CD4-positive, alpha-beta memory T cell (primary cell): ENCODE measurements around the gene LRRC3B. TPM values are rescaled to one million over a fixed set of nuclear protein-coding genes. Genes with fewer than 3 reads are reported as not detected.

Experiments
- CTCF ChIA-PET: fragments of 350-600 bp; sonication (Branson Sonifier 250); formaldehyde crosslinking; loops from one replicate; lab custom pipeline; 2021; ENCODE audit warnings: inconsistent platforms; ENCODE audit not compliant: partially characterized antibody; lab: Charles Lee
- POLR2A ChIA-PET: fragments of 350-600 bp; sonication (Branson Sonifier 250); formaldehyde crosslinking; loops from one replicate; lab custom pipeline; 2021; ENCODE audit not compliant: partially characterized antibody; lab: Charles Lee
- DNase-seq, 5 donors: peaks; one replicate each; pipeline versions ENCODE4 v3.0.0 to v3.0.0-alpha.2; 2020 to 2022; ENCODE audit warnings: mixed read lengths in 1 of 5
- H3K27ac ChIP-seq: one replicate; pipeline ENCODE4 v1.7.0; 2013; ENCODE audit warnings: low read depth, low read length
- H3K27me3 ChIP-seq: 2 replicates; pipeline ENCODE4 v1.7.0; 2013; ENCODE audit warnings: mild to moderate bottlenecking, low read length, moderate library complexity; ENCODE audit not compliant: insufficient read depth
- H3K36me3 ChIP-seq: 2 replicates; pipeline ENCODE4 v1.7.0; 2013; ENCODE audit warnings: mild to moderate bottlenecking, low read length, moderate library complexity; ENCODE audit not compliant: insufficient read depth
- H3K4me1 ChIP-seq: 2 replicates; pipeline ENCODE4 v1.7.0; 2013; ENCODE audit warnings: mild to moderate bottlenecking, low read length, moderate library complexity; ENCODE audit not compliant: insufficient read depth
- H3K4me3 ChIP-seq, 2 donors: one replicate each; pipeline ENCODE4 v1.7.0; 2013; ENCODE audit warnings: low read length in 2 of 2, mild to moderate bottlenecking in 1 of 2
- H3K9me3 ChIP-seq, 2 donors: one replicate each; pipeline ENCODE4 v1.7.0; 2013; ENCODE audit warnings: low read length in 2 of 2, control low read depth in 1 of 2; ENCODE audit not compliant: control insufficient read depth in 1 of 2
- H3K27ac Mint-ChIP-seq, 7 donors: one replicate each; pipeline ENCODE4 v1.8.0; 2020 to 2021; ENCODE audit warnings: mixed read lengths in 7 of 7, mild to moderate bottlenecking in 6 of 7, inconsistent platforms in 3 of 7, moderate library complexity in 3 of 7
- H3K27me3 Mint-ChIP-seq, 2 donors: one replicate each; pipeline ENCODE4 v1.8.0; 2020 to 2021; ENCODE audit warnings: mixed read lengths in 2 of 2
- H3K36me3 Mint-ChIP-seq, 2 donors: one replicate each; pipeline ENCODE4 v1.8.0; 2020 to 2021; ENCODE audit warnings: mixed read lengths in 2 of 2, inconsistent platforms in 1 of 2, mild to moderate bottlenecking in 1 of 2
- H3K4me1 Mint-ChIP-seq, 4 donors: one replicate each; pipeline ENCODE4 v1.8.0; 2020 to 2021; ENCODE audit warnings: mixed read lengths in 4 of 4, mild to moderate bottlenecking in 1 of 4
- H3K4me3 Mint-ChIP-seq, 8 donors: one replicate each; pipeline ENCODE4 v1.8.0; 2020 to 2021; ENCODE audit warnings: mixed read lengths in 8 of 8, mild to moderate bottlenecking in 7 of 8, moderate library complexity in 6 of 8, inconsistent platforms in 3 of 8
- H3K9me3 Mint-ChIP-seq, 8 donors: one replicate each; pipeline ENCODE4 v1.8.0; 2020 to 2021; ENCODE audit warnings: mixed read lengths in 8 of 8, mild to moderate bottlenecking in 5 of 8, inconsistent platforms in 3 of 8, moderate library complexity in 1 of 8
- intact Hi-C: fragments of 100-400 bp; cut with micrococcal nuclease; formaldehyde crosslinking; loops from one replicate; pipeline ENCODE4 v1.15.1; 2023
- polyA plus RNA-seq, 2 donors: library from polyadenylated mRNA; unstranded; fragments of 300-500 nt; fragmentation: Illumina TruSeq; gene quantifications; one replicate each; pipeline ENCODE4 v1.2.3, GENCODE V29; 2021
- total RNA-seq, 2 experiments: library from RNA; stranded (reverse); gene quantifications; one replicate each; pipeline ENCODE4 v1.2.3, GENCODE V29; 2021

LRRC3B gene
- total and polyA plus RNA-seq, 4 experiments from 2014 or later, result not detected

DNA sequence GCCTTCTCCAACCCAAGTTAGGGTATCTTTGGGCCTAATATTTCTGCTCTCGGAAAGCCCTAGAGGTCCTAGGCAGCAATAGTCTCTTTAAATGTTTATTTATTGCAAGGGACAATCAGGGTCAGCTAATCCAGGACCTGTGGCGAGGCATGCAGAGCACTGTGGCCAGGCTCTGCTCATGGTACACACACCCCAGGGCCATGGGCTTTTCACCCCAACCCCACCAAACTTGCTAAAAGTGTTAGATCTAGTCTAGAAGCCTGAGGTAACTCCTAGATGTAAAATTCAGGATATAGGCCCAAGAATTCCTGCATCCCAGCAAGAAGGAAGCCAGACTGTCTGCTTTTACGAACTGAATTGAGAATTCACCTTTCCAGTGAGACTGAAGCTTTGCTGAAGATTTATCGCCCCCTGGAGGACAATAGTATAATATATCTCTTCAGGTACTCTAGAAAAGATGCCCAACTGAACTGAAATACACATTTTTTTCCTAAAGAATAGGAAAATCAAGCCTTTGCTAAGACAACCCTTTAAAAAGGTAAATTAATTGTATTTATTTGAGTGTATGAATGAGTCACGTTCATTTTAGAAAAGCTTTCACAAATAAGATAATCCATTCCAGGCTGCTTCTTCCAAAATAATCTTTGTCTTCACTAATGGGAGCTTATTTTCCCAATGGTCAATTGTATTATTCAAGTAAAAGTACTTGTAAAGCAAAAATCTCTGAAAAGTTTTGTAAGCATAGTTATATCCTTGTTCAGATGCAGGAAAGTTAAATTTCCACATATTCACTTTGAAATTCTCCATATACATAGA lies 89.8 kb downstream of the LRRC3B start:
- Mint-ChIP-seq H3K9me3 (peaks cover 0 to 4% (median 0%) of the 10 kb centered on the region in 8 donors), H3K4me1 (no peaks in the 10 kb centered on the region), H3K27me3 (peaks cover 0 to 2% of the 10 kb centered on the region in 2 donors), H3K36me3 (no peaks in the 10 kb centered on the region), H3K27ac (no peak overlapping the region), H3K4me3 (no peak overlapping the region)
- no peaks in the 10 kb centered on the region for H3K36me3 ChIP-seq
- no peaks in the 10 kb centered on the region for H3K4me1 ChIP-seq
- POLR2A ChIA-PET, result no interaction called here
- DNase-seq, result peak; percentile 16 to 33 (median 21)
- H3K4me3 ChIP-seq, result no peak overlapping the region
- CTCF ChIA-PET, result interaction anchor here (0.8 to 1.5 kb wide), 4 partner anchors 9 to 1064 kb away, joined by 3 to 8 read pairs (median 4); no protein-coding TSS in a partner anchor
- no peaks in the 10 kb centered on the region for H3K27me3 ChIP-seq
- no peak overlapping the region for H3K27ac ChIP-seq
- intact Hi-C loops, result no loop called here
- H3K9me3 ChIP-seq, result no peaks in the 10 kb centered on the region

DNA sequence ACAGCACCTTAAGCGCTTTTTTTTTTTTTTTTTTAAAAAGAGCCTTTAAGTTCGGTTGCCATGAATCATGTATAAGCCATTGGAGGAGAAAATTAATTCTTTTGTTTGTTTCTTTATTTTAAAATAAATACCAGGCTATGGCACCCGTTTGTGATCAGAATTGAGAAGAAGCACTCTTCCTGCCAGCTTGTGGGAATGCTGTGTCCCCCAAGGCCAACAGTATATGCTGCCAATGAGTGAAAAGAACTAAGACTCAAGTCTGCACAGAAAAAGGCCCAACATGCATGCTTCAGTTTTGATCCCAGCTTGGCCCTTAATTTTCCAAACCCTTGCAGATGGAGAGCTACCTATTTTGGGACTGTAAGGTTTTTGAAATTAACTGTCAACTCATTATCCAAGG lies 90.5 kb downstream of the LRRC3B start:
- Histone ChIP-seq H3K4me3 (no peak overlapping the region), H3K36me3 (no peaks in the 10 kb centered on the region), H3K27ac (no peak overlapping the region), H3K27me3 (no peaks in the 10 kb centered on the region), H3K4me1 (no peaks in the 10 kb centered on the region), H3K9me3 (no peaks in the 10 kb centered on the region)
- no peak for DNase-seq
- Mint-ChIP-seq H3K4me1 (no peaks in the 10 kb centered on the region), H3K4me3 (no peak overlapping the region), H3K27ac (no peak overlapping the region), H3K9me3 (peaks cover 0 to 4% (median 0%) of the 10 kb centered on the region in 8 donors), H3K27me3 (no peaks in the 10 kb centered on the region), H3K36me3 (no peaks in the 10 kb centered on the region)
- CTCF ChIA-PET, result interaction anchor here (0.8 to 1.5 kb wide), 4 partner anchors 8 to 1065 kb away, joined by 3 to 8 read pairs (median 4); no protein-coding TSS in a partner anchor
- POLR2A ChIA-PET, result no interaction called here
- intact Hi-C loops, result no loop called here

DNA sequence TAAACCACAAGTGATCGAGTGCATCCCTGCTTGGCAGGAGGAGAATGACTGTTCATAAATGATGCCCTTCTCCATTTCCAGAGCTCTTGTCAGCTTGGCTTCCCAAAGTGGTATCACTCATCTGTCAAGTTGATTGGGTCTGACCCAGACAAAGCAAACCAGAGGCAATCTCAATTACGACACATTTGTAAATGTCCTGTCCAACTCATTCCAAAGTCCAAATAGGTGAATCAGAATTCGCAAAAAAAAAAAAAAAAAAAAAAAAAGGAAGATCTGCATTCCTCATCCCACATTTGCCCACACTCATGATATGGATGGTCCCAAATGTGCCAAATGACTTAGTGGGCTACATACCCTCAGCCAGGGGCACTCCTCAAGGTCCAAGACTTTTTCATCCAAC lies 91.9 kb downstream of the LRRC3B start:
- Histone ChIP-seq H3K36me3 (no peaks in the 10 kb centered on the region), H3K9me3 (no peaks in the 10 kb centered on the region), H3K4me3 (no peak overlapping the region), H3K4me1 (no peaks in the 10 kb centered on the region), H3K27ac (no peak overlapping the region), H3K27me3 (no peaks in the 10 kb centered on the region)
- no peak for DNase-seq
- Mint-ChIP-seq H3K36me3 (no peaks in the 10 kb centered on the region), H3K4me1 (no peaks in the 10 kb centered on the region), H3K27me3 (no peaks in the 10 kb centered on the region), H3K27ac (no peak overlapping the region), H3K9me3 (peaks cover 0 to 4% (median 0%) of the 10 kb centered on the region in 8 donors), H3K4me3 (no peak overlapping the region)
- ChIA-PET CTCF (interaction anchor here (0.7 to 1.3 kb wide), 4 partner anchors 25 to 1066 kb away, joined by 4 to 6 read pairs (median 4); no protein-coding TSS in a partner anchor), POLR2A (no interaction called here)
- intact Hi-C loops, result no loop called here

DNA sequence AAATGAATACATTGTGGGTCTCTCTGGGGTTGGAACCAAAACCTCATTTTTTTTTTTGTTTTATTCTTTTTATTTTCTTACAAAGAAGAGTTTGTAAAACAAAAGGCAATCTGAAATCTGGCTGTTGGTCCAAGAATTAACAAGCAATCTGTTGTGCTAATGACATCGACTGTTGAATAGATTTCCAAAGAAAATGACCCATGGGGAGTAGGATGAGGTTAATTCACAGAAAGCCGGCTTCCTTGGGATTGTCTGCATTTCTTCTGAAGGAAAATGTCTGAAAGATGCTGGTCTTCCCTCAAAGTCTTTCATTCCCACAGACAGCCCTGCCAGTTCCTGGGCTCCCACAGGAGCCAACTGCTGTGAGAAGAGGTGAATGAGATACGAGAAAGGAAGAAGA lies 92.9 kb downstream of the LRRC3B start:
- intact Hi-C loops, result no loop called here
- Mint-ChIP-seq H3K36me3 (no peaks in the 10 kb centered on the region), H3K27ac (no peak overlapping the region)

DNA sequence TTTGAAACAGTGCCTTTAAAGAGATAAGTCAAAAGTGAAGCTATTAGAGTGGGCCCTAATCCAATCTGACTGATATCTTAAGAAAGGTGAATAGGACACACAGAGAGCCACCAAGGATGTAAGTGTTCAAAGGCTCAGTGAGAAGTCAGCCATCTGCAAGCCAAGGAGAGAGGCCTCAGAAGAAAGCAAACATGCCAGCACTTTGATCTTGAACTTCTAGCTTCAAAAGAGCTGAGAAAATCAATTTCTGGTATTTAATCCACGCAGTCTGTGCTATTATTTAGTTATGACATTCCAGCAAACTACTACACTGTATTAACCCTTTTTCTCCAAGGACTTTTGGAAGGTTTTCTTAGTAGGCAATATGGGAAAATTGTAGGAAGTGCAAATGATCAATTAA lies 95.7 kb downstream of the LRRC3B start:
- peaks cover 0 to 4% (median 0%) of the 10 kb centered on the region in 8 donors for H3K9me3 Mint-ChIP-seq
- ChIA-PET CTCF (no interaction called here), POLR2A (no interaction called here)
- Histone ChIP-seq H3K27ac (no peak overlapping the region), H3K4me3 (no peak overlapping the region), H3K9me3 (no peaks in the 10 kb centered on the region), H3K4me1 (no peaks in the 10 kb centered on the region), H3K27me3 (no peaks in the 10 kb centered on the region), H3K36me3 (no peaks in the 10 kb centered on the region)
- no peak overlapping the region for H3K27ac Mint-ChIP-seq
- DNase-seq, result no peak
- H3K27me3 Mint-ChIP-seq, result no peaks in the 10 kb centered on the region
- no peaks in the 10 kb centered on the region for H3K4me1 Mint-ChIP-seq
- no peaks in the 10 kb centered on the region for H3K36me3 Mint-ChIP-seq
- intact Hi-C loops, result no loop called here
- no peak overlapping the region for H3K4me3 Mint-ChIP-seq

More for the DNA sequence above, 92.9 kb downstream of the LRRC3B start:
- H3K4me3 Mint-ChIP-seq, result no peak overlapping the region
- H3K4me3 ChIP-seq, result no peak overlapping the region
- ChIA-PET CTCF (interaction anchor here (1.3 kb wide), 1 partner anchor 1067 kb away, joined by 6 read pairs; no protein-coding TSS in a partner anchor), POLR2A (no interaction called here)
- peaks cover 0 to 4% (median 0%) of the 10 kb centered on the region in 8 donors for H3K9me3 Mint-ChIP-seq
- no peaks in the 10 kb centered on the region for H3K27me3 Mint-ChIP-seq
- H3K4me1 ChIP-seq, result no peaks in the 10 kb centered on the region
- no peaks in the 10 kb centered on the region for H3K36me3 ChIP-seq
- H3K9me3 ChIP-seq, result no peaks in the 10 kb centered on the region
- no peak overlapping the region for H3K27ac ChIP-seq
- no peaks in the 10 kb centered on the region for H3K4me1 Mint-ChIP-seq
- no peak for DNase-seq
- H3K27me3 ChIP-seq, result no peaks in the 10 kb centered on the region

DNA sequence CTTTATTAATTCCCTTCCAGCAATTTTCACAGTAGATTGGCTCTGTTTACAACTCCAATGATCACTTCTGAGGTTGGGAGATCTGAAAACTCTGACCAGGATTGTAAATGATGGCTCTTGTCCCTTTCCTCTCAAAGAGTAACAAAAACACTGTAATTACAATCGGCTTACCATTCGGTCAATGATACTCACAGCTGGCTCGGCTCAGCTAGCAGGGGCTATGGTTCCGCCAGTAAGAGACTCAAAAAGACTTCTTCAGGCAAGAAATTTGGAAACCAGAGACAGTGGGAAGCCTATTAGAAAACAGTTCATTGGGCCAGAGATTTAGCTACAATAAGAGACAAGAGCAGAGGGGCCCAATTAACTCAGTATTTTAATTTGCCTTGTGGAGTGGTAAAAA lies 96.6 kb downstream of the LRRC3B start:
- Histone ChIP-seq H3K4me3 (no peak overlapping the region), H3K27ac (no peak overlapping the region), H3K27me3 (no peaks in the 10 kb centered on the region), H3K9me3 (no peaks in the 10 kb centered on the region), H3K36me3 (no peaks in the 10 kb centered on the region), H3K4me1 (no peaks in the 10 kb centered on the region)
- intact Hi-C loops, result no loop called here
- ChIA-PET POLR2A (no interaction called here), CTCF (interaction anchor here (0.6 kb wide), 1 partner anchor 1833 kb away, joined by 3 read pairs; no protein-coding TSS in a partner anchor)
- Mint-ChIP-seq H3K27me3 (no peaks in the 10 kb centered on the region), H3K4me1 (no peaks in the 10 kb centered on the region), H3K27ac (no peak overlapping the region), H3K36me3 (no peaks in the 10 kb centered on the region), H3K4me3 (no peak overlapping the region), H3K9me3 (peaks cover 0 to 4% (median 0%) of the 10 kb centered on the region in 8 donors)
- no peak for DNase-seq

DNA sequence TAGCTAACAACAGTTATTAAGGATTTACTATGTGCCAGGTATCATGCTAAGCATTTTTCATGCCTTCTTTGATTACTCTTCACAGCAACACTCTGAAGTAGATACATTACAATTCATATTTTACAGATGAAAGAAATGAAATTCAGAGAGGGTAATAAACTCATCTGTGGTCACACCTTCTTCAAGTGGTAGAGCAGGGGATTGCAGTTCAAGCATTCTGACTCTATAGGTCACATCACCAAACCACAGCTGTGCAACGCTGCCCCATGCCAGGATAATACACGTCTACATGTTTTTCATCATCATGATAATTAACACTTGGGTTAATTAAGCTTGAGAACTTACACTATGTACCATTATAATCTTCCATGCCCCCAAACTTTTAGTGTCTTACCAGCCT lies 98.5 kb downstream of the LRRC3B start:
- H3K27me3 Mint-ChIP-seq, result no peaks in the 10 kb centered on the region
- Histone ChIP-seq H3K27ac (no peak overlapping the region), H3K4me3 (no peak overlapping the region), H3K36me3 (no peaks in the 10 kb centered on the region), H3K4me1 (no peaks in the 10 kb centered on the region), H3K9me3 (no peaks in the 10 kb centered on the region), H3K27me3 (no peaks in the 10 kb centered on the region)
- H3K27ac Mint-ChIP-seq, result no peak overlapping the region
- H3K4me3 Mint-ChIP-seq, result no peak overlapping the region
- peaks cover 0 to 4% (median 0%) of the 10 kb centered on the region in 8 donors for H3K9me3 Mint-ChIP-seq
- DNase-seq, result no peak
- H3K4me1 Mint-ChIP-seq, result no peaks in the 10 kb centered on the region
- POLR2A ChIA-PET, result no interaction called here
- CTCF ChIA-PET, result interaction anchor here (1.2 kb wide), 1 partner anchor 9 kb away, joined by 3 read pairs; no protein-coding TSS in a partner anchor
- no peaks in the 10 kb centered on the region for H3K36me3 Mint-ChIP-seq
- intact Hi-C loops, result no loop called here
